ENCODE measurements around the gene C19orf47.

The C19orf47 gene

DNA sequence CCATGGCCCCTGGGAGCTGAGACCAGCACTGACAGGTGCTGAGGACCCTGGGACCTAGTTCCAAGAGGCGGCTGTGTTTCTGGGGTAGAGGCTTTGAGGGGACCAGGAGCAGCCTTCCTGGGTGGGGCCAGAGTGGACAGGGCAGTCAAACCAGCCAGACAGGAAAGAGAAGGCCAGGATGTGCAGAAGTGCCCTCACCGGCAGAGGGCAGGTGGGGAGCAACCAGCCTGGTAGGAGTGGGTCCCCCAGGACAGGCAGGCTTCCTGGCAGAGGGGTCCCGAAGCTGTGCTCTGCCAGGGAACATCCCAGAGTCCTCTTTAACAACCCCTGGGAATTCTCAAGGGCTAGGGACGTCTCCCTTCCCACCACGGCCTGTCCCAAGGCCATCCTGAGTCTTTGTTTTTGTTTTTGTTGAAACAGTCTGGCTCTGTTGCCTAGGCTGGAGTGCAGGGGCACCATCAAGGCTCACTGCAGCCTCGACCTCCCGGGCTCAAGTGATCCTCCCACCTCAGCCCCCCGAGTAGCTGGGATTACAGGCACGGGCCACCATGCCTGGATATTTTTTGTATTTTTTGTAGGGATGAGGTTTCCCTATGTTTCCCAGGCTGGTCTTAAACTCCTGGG, 44.8 kb upstream of the C19orf47 start:
- TF ChIP-seq, protein P1, sequence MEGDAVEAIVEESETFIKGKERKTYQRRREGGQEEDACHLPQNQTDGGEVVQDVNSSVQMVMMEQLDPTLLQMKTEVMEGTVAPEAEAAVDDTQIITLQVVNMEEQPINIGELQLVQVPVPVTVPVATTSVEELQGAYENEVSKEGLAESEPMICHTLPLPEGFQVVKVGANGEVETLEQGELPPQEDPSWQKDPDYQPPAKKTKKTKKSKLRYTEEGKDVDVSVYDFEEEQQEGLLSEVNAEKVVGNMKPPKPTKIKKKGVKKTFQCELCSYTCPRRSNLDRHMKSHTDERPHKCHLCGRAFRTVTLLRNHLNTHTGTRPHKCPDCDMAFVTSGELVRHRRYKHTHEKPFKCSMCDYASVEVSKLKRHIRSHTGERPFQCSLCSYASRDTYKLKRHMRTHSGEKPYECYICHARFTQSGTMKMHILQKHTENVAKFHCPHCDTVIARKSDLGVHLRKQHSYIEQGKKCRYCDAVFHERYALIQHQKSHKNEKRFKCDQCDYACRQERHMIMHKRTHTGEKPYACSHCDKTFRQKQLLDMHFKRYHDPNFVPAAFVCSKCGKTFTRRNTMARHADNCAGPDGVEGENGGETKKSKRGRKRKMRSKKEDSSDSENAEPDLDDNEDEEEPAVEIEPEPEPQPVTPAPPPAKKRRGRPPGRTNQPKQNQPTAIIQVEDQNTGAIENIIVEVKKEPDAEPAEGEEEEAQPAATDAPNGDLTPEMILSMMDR (IDR thresholded peaks at IDR 0.05; ENCODE audit: low read depth, low read length): peak; percentile 31
- in situ Hi-C loops (cut with HindIII; ENCODE audit: low sequenced_read_pairs): no loop called here
- no peak for DNase-seq (ENCODE audit: low read depth, low spot score)
- no peak overlapping the region for H3K4me3 ChIP-seq (ENCODE audit: low read depth, low read length)

DNA sequence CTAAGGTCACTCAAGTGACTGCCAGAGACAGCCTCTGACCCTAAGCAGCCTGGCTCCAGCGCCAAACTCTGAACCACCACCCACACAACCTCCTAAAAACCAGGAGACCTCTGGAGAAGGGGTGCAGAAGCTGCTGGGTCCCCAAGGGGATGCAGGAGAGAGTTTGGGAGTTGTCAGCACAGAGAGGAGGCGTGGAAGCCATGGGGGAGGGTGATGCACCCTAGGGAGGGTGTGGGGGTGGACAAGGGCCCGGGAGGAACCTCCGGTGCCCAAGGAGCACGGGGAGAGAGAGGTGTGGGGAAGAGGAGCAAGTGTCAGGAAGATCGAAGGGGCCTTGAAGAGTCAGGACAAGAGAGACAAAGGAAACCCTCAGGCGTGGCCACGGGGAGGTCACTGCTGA, 43.9 kb upstream of the C19orf47 start:
- H3K4me3 ChIP-seq (ENCODE audit: low read depth, low read length): no peak overlapping the region
- in situ Hi-C loops (cut with HindIII; ENCODE audit: low sequenced_read_pairs): no loop called here
- no peak for DNase-seq (ENCODE audit: low read depth, low spot score)
- TF ChIP-seq, protein P1 (IDR thresholded peaks at IDR 0.05; ENCODE audit: low read depth, low read length): no peak

DNA sequence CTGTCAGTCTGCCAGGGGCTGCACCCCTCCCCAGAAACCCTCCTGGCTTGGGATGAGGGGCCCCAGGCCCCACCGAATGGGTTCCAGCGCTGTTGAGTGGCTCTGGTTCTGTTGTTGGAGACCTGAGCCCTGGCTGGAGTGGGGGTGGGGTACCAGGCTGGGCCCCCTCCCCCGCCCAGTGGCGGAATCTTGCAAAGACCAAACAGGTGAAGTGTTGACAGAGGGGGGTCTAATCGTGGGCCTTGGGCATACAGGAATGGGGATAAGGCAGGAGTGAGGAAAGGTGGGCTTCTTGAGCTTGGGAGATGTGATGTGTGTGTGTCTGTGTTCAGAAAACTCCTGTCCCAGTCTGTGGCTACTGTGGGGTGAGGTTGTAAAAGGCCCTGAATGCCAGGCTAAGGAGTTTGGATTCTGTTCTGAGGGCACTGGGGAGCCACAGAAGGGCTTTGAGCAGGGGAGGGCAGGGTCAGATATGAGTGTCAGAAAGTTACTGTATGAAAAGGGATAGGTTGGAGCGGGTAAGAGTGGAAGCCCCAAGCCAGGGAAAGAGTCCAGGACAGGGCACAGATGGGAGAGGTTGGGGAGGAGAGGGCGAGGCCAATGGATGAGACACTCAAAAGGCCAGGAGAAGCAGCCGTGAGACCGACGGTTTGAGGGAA, 42.0 kb upstream of the C19orf47 start, which contains the start of gene HIPK4:
HIPK4 (minus strand) TSS at position 98 of the 659 bp plus-strand sequence. CDS start 279 bp downstream, outside the sequence.
- DNase-seq (ENCODE audit: low read depth, low spot score): no peak
- TF ChIP-seq, protein P1 (IDR thresholded peaks at IDR 0.05; ENCODE audit: low read depth, low read length): no peak
- in situ Hi-C loops (cut with HindIII; ENCODE audit: low sequenced_read_pairs): no loop called here
- H3K4me3 ChIP-seq (ENCODE audit: low read depth, low read length): no peak within 1 kb of the TSS

DNA sequence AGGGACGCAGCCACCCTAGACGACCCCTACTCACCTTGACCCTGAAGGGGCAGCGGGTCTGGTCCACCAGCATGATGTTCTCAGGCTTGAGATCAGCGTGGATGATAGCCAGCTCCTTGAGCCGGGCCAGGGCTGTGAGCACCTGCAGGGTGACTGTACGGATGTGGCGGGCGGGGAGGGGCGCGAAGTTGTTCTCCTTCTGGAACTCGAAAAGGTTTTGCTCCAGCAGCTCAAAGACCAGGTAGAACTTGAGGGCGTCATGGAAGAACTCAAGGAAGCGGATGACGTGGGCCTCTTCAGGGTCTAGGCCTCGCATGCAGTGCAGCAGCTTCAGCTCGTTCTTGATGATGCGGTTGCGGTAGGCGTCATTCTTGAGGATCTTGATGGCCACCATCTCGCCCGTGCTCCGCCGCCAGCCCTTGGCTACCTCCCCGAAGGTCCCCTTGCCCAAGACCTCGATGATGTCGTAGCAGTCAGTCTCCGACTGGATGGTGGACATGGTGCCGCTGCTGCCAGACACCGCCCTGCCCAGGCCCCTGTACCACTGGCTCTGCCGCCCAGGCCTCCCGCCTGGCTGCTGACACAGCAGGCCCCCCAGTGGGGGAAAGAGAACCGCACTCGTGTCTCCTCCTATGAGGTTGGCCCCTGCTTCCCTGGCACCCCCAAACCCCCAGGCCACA, 41.3 kb upstream of the C19orf47 start:
- TF ChIP-seq, protein P1 (IDR thresholded peaks at IDR 0.05; ENCODE audit: low read depth, low read length): no peak
- in situ Hi-C loops (cut with HindIII; ENCODE audit: low sequenced_read_pairs): no loop called here
- no peak overlapping the region for H3K4me3 ChIP-seq (ENCODE audit: low read depth, low read length)
- no peak for DNase-seq (ENCODE audit: low read depth, low spot score)

DNA sequence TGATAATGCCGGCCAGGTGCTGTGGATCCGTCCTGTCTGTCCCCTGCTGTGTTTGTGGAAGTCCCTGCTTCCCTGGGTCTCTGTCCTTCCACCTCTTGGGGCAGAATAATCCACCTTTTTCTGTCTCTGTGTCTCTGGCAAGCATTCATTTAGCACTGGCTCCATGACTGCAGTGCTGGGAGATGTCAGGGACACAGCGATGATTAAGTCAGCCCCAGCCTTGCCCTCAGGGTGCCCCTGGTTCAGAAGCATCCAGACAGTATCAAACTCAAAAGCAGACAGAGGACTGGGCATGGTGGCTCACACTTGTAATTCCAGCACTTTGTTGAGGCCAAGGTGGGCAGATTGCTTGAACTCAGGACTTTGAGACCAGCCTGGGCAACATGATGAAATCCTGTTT, 40.3 kb upstream of the C19orf47 start:
- no peak for DNase-seq (ENCODE audit: low read depth, low spot score)
- H3K4me3 ChIP-seq (ENCODE audit: low read depth, low read length): no peak overlapping the region
- TF ChIP-seq, protein P1 (IDR thresholded peaks at IDR 0.05; ENCODE audit: low read depth, low read length): no peak
- in situ Hi-C loops (cut with HindIII; ENCODE audit: low sequenced_read_pairs): no loop called here

DNA sequence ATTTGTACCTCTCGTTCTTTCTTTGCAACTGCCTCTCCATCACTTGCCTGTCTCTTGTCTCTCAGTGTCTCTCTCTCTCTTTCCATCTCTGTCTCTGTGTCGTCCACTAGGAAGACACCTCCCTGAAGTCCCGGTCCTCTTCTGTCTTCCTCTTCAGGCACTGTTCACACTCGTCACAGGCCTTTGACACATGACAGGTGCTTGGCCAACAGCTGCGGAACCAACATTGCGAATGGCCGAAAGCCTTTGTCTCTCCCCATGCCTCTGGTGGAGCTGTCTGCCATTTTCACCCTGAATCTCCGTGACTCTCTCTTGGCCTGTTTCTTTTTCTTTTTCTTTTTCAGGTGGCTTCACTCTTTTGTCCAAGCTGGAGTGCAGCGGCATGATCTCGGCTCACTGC, 39.0 kb upstream of the C19orf47 start:
- DNase-seq (ENCODE audit: low read depth, low spot score): no peak
- TF ChIP-seq, protein P1 (IDR thresholded peaks at IDR 0.05; ENCODE audit: low read depth, low read length): no peak
- H3K4me3 ChIP-seq (ENCODE audit: low read depth, low read length): no peak overlapping the region
- in situ Hi-C loops (cut with HindIII; ENCODE audit: low sequenced_read_pairs): no loop called here
